Subcutaneous abdominal adipose tissue (tissue), 5 donors: ENCODE measurements around the gene CNTNAP2.

Experiments used
- H3K27ac ChIP-seq: one replicate; pipeline ENCODE4 v1.7.0; 2013; ENCODE audit warnings: low read depth, mild to moderate bottlenecking, inconsistent platforms, low read length, moderate library complexity
- H3K27me3 ChIP-seq, 5 donors: one replicate each; pipeline ENCODE4 v1.7.0; 2013; ENCODE audit warnings: low read length in 5 of 5, inconsistent platforms in 1 of 5; ENCODE audit not compliant: control insufficient read depth in 5 of 5, insufficient read depth in 4 of 5
- H3K36me3 ChIP-seq, 5 donors: one replicate each; pipeline ENCODE4 v1.7.0; 2013; ENCODE audit warnings: low read length in 5 of 5; ENCODE audit not compliant: control insufficient read depth in 5 of 5, insufficient read depth in 5 of 5
- H3K4me1 ChIP-seq, 5 donors: one replicate each; pipeline ENCODE4 v1.7.0; 2013; ENCODE audit warnings: low read length in 5 of 5, mild to moderate bottlenecking in 3 of 5, moderate library complexity in 1 of 5; ENCODE audit not compliant: control insufficient read depth in 5 of 5, insufficient read depth in 5 of 5
- H3K4me3 ChIP-seq, 5 donors: one replicate each; pipeline ENCODE4 v1.7.0; 2013; ENCODE audit warnings: low read length in 5 of 5, low read depth in 1 of 5
- H3K9ac ChIP-seq, 5 donors: one replicate each; pipeline ENCODE4 v1.7.0; 2013; ENCODE audit warnings: low read length in 5 of 5, mild to moderate bottlenecking in 4 of 5, moderate library complexity in 3 of 5
- H3K9me3 ChIP-seq, 5 donors: one replicate each; pipeline ENCODE4 v1.7.0; 2013; ENCODE audit warnings: low read length in 5 of 5; ENCODE audit not compliant: control insufficient read depth in 5 of 5
- donor health status: healthy.
- donor health status: healthy.
- donor health status: healthy.
- donor health status: healthy.
- donor health status: healthy.

CNTNAP2 gene

GRCh38 chr7:146606628-146607027 is 490.0 kb downstream of the CNTNAP2 start:
- Histone ChIP-seq H3K36me3 (no peaks in the 10 kb centered on the region), H3K4me3 (no peak overlapping the region), H3K27ac (no peak overlapping the region), H3K27me3 (no peaks in the 10 kb centered on the region), H3K9ac (no peak overlapping the region), H3K4me1 (no peaks in the 10 kb centered on the region), H3K9me3 (peaks cover 0 to 4% (median 0%) of the 10 kb centered on the region in 5 donors)

- H3K9ac ChIP-seq: no peak overlapping the region
- H3K9me3 ChIP-seq: no peaks in the 10 kb centered on the region
- no peaks in the 10 kb centered on the region for H3K36me3 ChIP-seq
- H3K27ac ChIP-seq: no peak overlapping the region
- H3K4me3 ChIP-seq: no peak overlapping the region
- no peaks in the 10 kb centered on the region for H3K4me1 ChIP-seq
- no peaks in the 10 kb centered on the region for H3K27me3 ChIP-seq
Measured at GRCh38 chr7:146619641-146620040, 503.0 kb downstream of the CNTNAP2 start.

- Histone ChIP-seq H3K9ac (no peak overlapping the region), H3K36me3 (no peaks in the 10 kb centered on the region), H3K4me3 (no peak overlapping the region), H3K27ac (no peak overlapping the region), H3K9me3 (no peaks in the 10 kb centered on the region), H3K4me1 (no peaks in the 10 kb centered on the region), H3K27me3 (no peaks in the 10 kb centered on the region)
Measured at GRCh38 chr7:146626912-146627311, 510.3 kb downstream of the CNTNAP2 start.

- Histone ChIP-seq H3K27ac (no peak overlapping the region), H3K4me3 (no peak overlapping the region), H3K9ac (no peak overlapping the region), H3K9me3 (no peaks in the 10 kb centered on the region), H3K36me3 (no peaks in the 10 kb centered on the region), H3K27me3 (no peaks in the 10 kb centered on the region), H3K4me1 (no peaks in the 10 kb centered on the region)
Measured at GRCh38 chr7:146635205-146636032, 518.8 kb downstream of the CNTNAP2 start.

- Histone ChIP-seq H3K9ac (no peak overlapping the region), H3K36me3 (no peaks in the 10 kb centered on the region), H3K4me1 (no peaks in the 10 kb centered on the region), H3K27ac (no peak overlapping the region), H3K9me3 (no peaks in the 10 kb centered on the region), H3K4me3 (no peak overlapping the region), H3K27me3 (no peaks in the 10 kb centered on the region)
Measured at GRCh38 chr7:146636033-146636356, 519.4 kb downstream of the CNTNAP2 start.

GRCh38 chr7:146636581-146636980 is 520.0 kb downstream of the CNTNAP2 start:
- Histone ChIP-seq H3K9ac (no peak overlapping the region), H3K27ac (no peak overlapping the region), H3K36me3 (no peaks in the 10 kb centered on the region)

GRCh38 chr7:146639291-146639690 is 522.7 kb downstream of the CNTNAP2 start:
- Histone ChIP-seq H3K27ac (no peak overlapping the region), H3K27me3 (no peaks in the 10 kb centered on the region), H3K4me1 (no peaks in the 10 kb centered on the region), H3K9ac (no peak overlapping the region), H3K36me3 (no peaks in the 10 kb centered on the region), H3K9me3 (no peaks in the 10 kb centered on the region), H3K4me3 (no peak overlapping the region)

More at GRCh38 chr7:146636581-146636980, 520.0 kb downstream of the CNTNAP2 start:
- H3K27me3 ChIP-seq: no peaks in the 10 kb centered on the region
- H3K4me3 ChIP-seq: no peak overlapping the region
- H3K4me1 ChIP-seq: no peaks in the 10 kb centered on the region
- no peaks in the 10 kb centered on the region for H3K9me3 ChIP-seq

- Histone ChIP-seq H3K9me3 (no peaks in the 10 kb centered on the region), H3K4me1 (no peaks in the 10 kb centered on the region), H3K9ac (no peak overlapping the region), H3K27ac (no peak overlapping the region), H3K4me3 (no peak overlapping the region), H3K27me3 (no peaks in the 10 kb centered on the region), H3K36me3 (no peaks in the 10 kb centered on the region)
Measured at GRCh38 chr7:146641491-146641890, 524.9 kb downstream of the CNTNAP2 start.

- no peak overlapping the region for H3K9ac ChIP-seq
- no peaks in the 10 kb centered on the region for H3K4me1 ChIP-seq
- H3K27me3 ChIP-seq: no peaks in the 10 kb centered on the region
- no peak overlapping the region for H3K27ac ChIP-seq
- H3K4me3 ChIP-seq: no peak overlapping the region
- no peaks in the 10 kb centered on the region for H3K36me3 ChIP-seq
- no peaks in the 10 kb centered on the region for H3K9me3 ChIP-seq
Measured at GRCh38 chr7:146645383-146645976, 528.9 kb downstream of the CNTNAP2 start.

- Histone ChIP-seq H3K27me3 (no peaks in the 10 kb centered on the region), H3K27ac (no peak overlapping the region), H3K9me3 (no peaks in the 10 kb centered on the region), H3K4me1 (no peaks in the 10 kb centered on the region), H3K4me3 (no peak overlapping the region), H3K36me3 (no peaks in the 10 kb centered on the region), H3K9ac (no peak overlapping the region)
Measured at GRCh38 chr7:146647445-146647844, 530.8 kb downstream of the CNTNAP2 start.
